ENCODE results near the gene CNOT8.

CNOT8 gene

GRCh38 chr5:154862766-154863165 is 4.3 kb downstream of the CNOT8 start:
- Histone ChIP-seq H3K4me3 (ENCODE audit: low read length) (no peak overlapping the region), H3K9me3 (ENCODE audit: control insufficient read depth, insufficient read depth, low read length) (no peaks in the 10 kb centered on the region), H3K27ac (ENCODE audit: low read depth, low read length) (no peak overlapping the region), H3K36me3 (ENCODE audit: control insufficient read depth, low read length) (peaks cover 84% of the 10 kb centered on the region), H3K4me1 (ENCODE audit: control insufficient read depth, low read length) (peaks cover 36% of the 10 kb centered on the region), H3K27me3 (ENCODE audit: control insufficient read depth, low read length) (no peaks in the 10 kb centered on the region), H4K20me1 (ENCODE audit: control insufficient read depth, insufficient read depth, low read depth, low read length) (peaks cover 30% of the 10 kb centered on the region), H3F3A (ENCODE audit: control insufficient read depth, insufficient read depth) (peaks cover 13% of the 10 kb centered on the region), H3K9me2 (replicated peaks; ENCODE audit: control insufficient read depth, low read length) (no peaks in the 10 kb centered on the region), H3K79me2 (ENCODE audit: control insufficient read depth, low read length) (peaks cover 78% of the 10 kb centered on the region), H3K4me2 (ENCODE audit: low read length) (peak overlapping the region; percentile 2)
- TF ChIP-seq CTCF (IDR thresholded peaks at IDR 0.05; ENCODE audit: low read depth, low read length, poor library complexity, severe bottlenecking) (no peak), EZH2phosphoT487 (IDR thresholded peaks at IDR 0.05; ENCODE audit: borderline replicate concordance, low read length) (no peak)

GRCh38 chr5:154863291-154864080 is 5.1 kb downstream of the CNOT8 start:
- Histone ChIP-seq H3K36me3 (ENCODE audit: control insufficient read depth, low read length) (peaks cover 86% of the 10 kb centered on the region), H3K27ac (ENCODE audit: low read depth, low read length) (no peak overlapping the region), H3K9me3 (ENCODE audit: control insufficient read depth, insufficient read depth, low read length) (no peaks in the 10 kb centered on the region), H4K20me1 (ENCODE audit: control insufficient read depth, insufficient read depth, low read depth, low read length) (peaks cover 30% of the 10 kb centered on the region), H3F3A (ENCODE audit: control insufficient read depth, insufficient read depth) (peaks cover 11% of the 10 kb centered on the region), H3K4me2 (ENCODE audit: low read length) (no peak overlapping the region), H3K9me2 (replicated peaks; ENCODE audit: control insufficient read depth, low read length) (no peaks in the 10 kb centered on the region), H3K4me1 (ENCODE audit: control insufficient read depth, low read length) (peaks cover 36% of the 10 kb centered on the region), H3K27me3 (ENCODE audit: control insufficient read depth, low read length) (no peaks in the 10 kb centered on the region), H3K79me2 (ENCODE audit: control insufficient read depth, low read length) (peaks cover 79% of the 10 kb centered on the region), H3K4me3 (ENCODE audit: low read length) (no peak overlapping the region)
- TF ChIP-seq CTCF (IDR thresholded peaks at IDR 0.05; ENCODE audit: low read depth, low read length, poor library complexity, severe bottlenecking) (no peak), EZH2phosphoT487 (IDR thresholded peaks at IDR 0.05; ENCODE audit: borderline replicate concordance, low read length) (no peak)

GRCh38 chr5:154865466-154866184 is 7.2 kb downstream of the CNOT8 start:
- no peak overlapping the region for H3K4me3 ChIP-seq (ENCODE audit: low read length)
- no peaks in the 10 kb centered on the region for H3F3A ChIP-seq (ENCODE audit: control insufficient read depth, insufficient read depth)
- H3K9me2 ChIP-seq (replicated peaks; ENCODE audit: control insufficient read depth, low read length) = no peaks in the 10 kb centered on the region
- H3K27me3 ChIP-seq (ENCODE audit: control insufficient read depth, low read length) = no peaks in the 10 kb centered on the region
- peaks cover 27% of the 10 kb centered on the region for H3K4me1 ChIP-seq (ENCODE audit: control insufficient read depth, low read length)
- peaks cover 21% of the 10 kb centered on the region for H4K20me1 ChIP-seq (ENCODE audit: control insufficient read depth, insufficient read depth, low read depth, low read length)
- no peaks in the 10 kb centered on the region for H3K9me3 ChIP-seq (ENCODE audit: control insufficient read depth, insufficient read depth, low read length)
- H3K36me3 ChIP-seq (ENCODE audit: control insufficient read depth, low read length) = peaks cover 83% of the 10 kb centered on the region
- no peak overlapping the region for H3K27ac ChIP-seq (ENCODE audit: low read depth, low read length)
- peaks cover 62% of the 10 kb centered on the region for H3K79me2 ChIP-seq (ENCODE audit: control insufficient read depth, low read length)
- no peak overlapping the region for H3K4me2 ChIP-seq (ENCODE audit: low read length)
- TF ChIP-seq CTCF (IDR thresholded peaks at IDR 0.05; ENCODE audit: low read depth, low read length, poor library complexity, severe bottlenecking) (no peak), EZH2phosphoT487 (IDR thresholded peaks at IDR 0.05; ENCODE audit: borderline replicate concordance, low read length) (no peak)
